Panc1 (cell line): ENCODE measurements around the gene CCDC40. TPM values are rescaled to one million over a fixed set of nuclear protein-coding genes. Genes with fewer than 3 reads are reported as not detected.
A peak's percentile ranks its signal among the peaks of the same experiment; 100 is the strongest.
"Not testable (repeated sequence)": the region's sequence is repeated elsewhere in the genome, so short reads cannot be mapped to it uniquely, and the experiment has no call there.

ENCODE experiments used
- ATAC-seq: fragments of 200-7000 bp; cut with Tn5 transposase; 2 replicates; pipeline ENCODE4 v1.9.1; 2020; ENCODE audit warnings: mild to moderate bottlenecking, moderate library complexity
- BruUV-seq: library from RNA; stranded (reverse); fragments of 400-500 nt; replicated peaks from 2 replicates; lab custom pipeline; 2021; lab: Mats Ljungman, UMichigan
- CTCF ChIA-PET: fragments of 300-600 bp; sonication (Branson Sonifier 250); formaldehyde crosslinking; loops from one replicate; lab custom pipeline; 2022; ENCODE audit warnings: antibody characterized with exemption; lab: Charles Lee
- POLR2A ChIA-PET: fragments of 300-600 bp; sonication (Branson Sonifier 250); formaldehyde crosslinking; loops from one replicate; lab custom pipeline; 2022; ENCODE audit warnings: antibody characterized with exemption; lab: Charles Lee
- DNase-seq: peaks from one replicate; pipeline ENCODE4 v3.0.0-alpha.2; 2010; ENCODE audit warnings: low read depth, low spot score
- H3K27ac ChIP-seq: 2 replicates; pipeline ENCODE4 v1.5.1; 2011; ENCODE audit warnings: mild to moderate bottlenecking, low read length, inconsistent platforms
- H3K27me3 ChIP-seq: fragments of 200-500 bp; sonication (Bioruptor generic); 2 replicates; pipeline ENCODE4 v1.6.0; 2014; ENCODE audit warnings: low read length, inconsistent platforms; ENCODE audit not compliant: control insufficient read depth, insufficient read depth
- H3K36me3 ChIP-seq: fragments of 200-500 bp; sonication (Bioruptor generic); 2 replicates; pipeline ENCODE4 v1.5.1; 2014; ENCODE audit warnings: inconsistent platforms, mild to moderate bottlenecking, low read length, moderate library complexity; ENCODE audit not compliant: control insufficient read depth, insufficient read depth
- H3K4me1 ChIP-seq: 2 replicates; pipeline ENCODE4 v1.5.1; 2011; ENCODE audit warnings: inconsistent platforms, mild to moderate bottlenecking, low read length, moderate library complexity; ENCODE audit not compliant: control insufficient read depth, insufficient read depth
- H3K4me3 ChIP-seq, 2 experiments: 2 replicates each; pipeline ENCODE4 v1.5.1; 2011 to 2012; ENCODE audit warnings: low read depth in 2 of 2, low read length in 2 of 2, mild to moderate bottlenecking in 2 of 2, inconsistent platforms in 1 of 2, moderate library complexity in 1 of 2
- H3K9me3 ChIP-seq: fragments of 200-500 bp; sonication (Bioruptor generic); 2 replicates; pipeline ENCODE4 v1.5.1; 2014; ENCODE audit warnings: low read depth, mild to moderate bottlenecking, inconsistent platforms, low read length, moderate library complexity; ENCODE audit not compliant: control insufficient read depth, insufficient read depth
- CTCF ChIP-seq: fragments of 450-650 bp; IDR thresholded peaks from 2 replicates; pipeline ENCODE4 v1.5.1; 2017; ENCODE audit warnings: mild to moderate bottlenecking
- POLR2AphosphoS5 ChIP-seq: IDR thresholded peaks from 2 replicates; pipeline ENCODE4 v1.6.1; 2012; ENCODE audit warnings: mild to moderate bottlenecking, low read depth, low read length, moderate library complexity
- REST ChIP-seq, 2 experiments: IDR thresholded peaks; 2 replicates each; pipeline ENCODE4 v1.6.1; 2011 to 2012; ENCODE audit warnings: low read depth in 2 of 2, control low read depth in 1 of 2, low read length in 1 of 2, mild to moderate bottlenecking in 1 of 2, moderate library complexity in 1 of 2; ENCODE audit not compliant: insufficient read depth in 1 of 2
- SIN3A ChIP-seq: IDR thresholded peaks from 2 replicates; pipeline ENCODE4 v1.6.1; 2012; ENCODE audit warnings: low read depth, mild to moderate bottlenecking, low read length, moderate library complexity, borderline replicate concordance; ENCODE audit not compliant: insufficient read depth
- TCF7L2 ChIP-seq: IDR thresholded peaks from 2 replicates; pipeline ENCODE4 v1.6.1; 2011; ENCODE audit warnings: mild to moderate bottlenecking, low read depth, low read length, inconsistent platforms
- in situ Hi-C: cut with HindIII; loops from 2 replicates; pipeline ENCODE4 v1.10.0; 2016; ENCODE audit warnings: low sequenced_read_pairs, low pct_unique_long_range_greater_than_20kb
- intact Hi-C: fragments of 100-400 bp; cut with micrococcal nuclease; formaldehyde crosslinking; loops from one replicate; pipeline ENCODE4 v1.10.0; 2022; ENCODE audit not compliant: unreplicated experiment
- total RNA-seq: library from RNA; stranded (reverse); gene quantifications from one replicate; pipeline ENCODE4 v1.2.1, GENCODE V29; 2021; ENCODE audit not compliant: unreplicated experiment

CCDC40 gene
- total RNA-seq, 1 experiment from 2014 or later = 18.0 TPM

GRCh38 chr17:79992649-79993389, 43.6 kb upstream of the CCDC40 start:
- in situ Hi-C loops = loop anchor here (25.0 kb wide), 2 partner anchors 131 to 206 kb away; partner anchors contain the start of genes CBX2 and CBX8
- ChIA-PET CTCF (interaction anchor here (0.5 to 1.1 kb wide), 3 partner anchors 16 to 196 kb away, joined by 3 to 4 read pairs (median 3); partner anchors contain the start of gene CBX8), POLR2A (no interaction called here)
- no TSS peak for BruUV-seq
- intact Hi-C loops = loop anchor here (5.0 kb wide), 2 partner anchors 186 to 201 kb away; no protein-coding TSS in a partner anchor
- peak; percentile 8; the same call in 1 of the 2 replicates for ATAC-seq
- H3K27me3 ChIP-seq = no peaks in the 10 kb centered on the region
- H3K9me3 ChIP-seq = no peaks in the 10 kb centered on the region
- no peaks in the 10 kb centered on the region for H3K36me3 ChIP-seq
- peaks cover 66% of the 10 kb centered on the region for H3K4me1 ChIP-seq
- peak overlapping the region; percentile 32 to 63; a peak in 3 of 4 replicates for H3K4me3 ChIP-seq
- H3K27ac ChIP-seq = peak overlapping the region; percentile 80
- no peak for DNase-seq
- TF ChIP-seq SIN3A (no peak), CTCF (no peak), POLR2AphosphoS5 (no peak), REST (IDR thresholded peaks at IDR 0.05; ENCODE audit: insufficient read depth in 1 of 2, low read depth in 2 of 2, low read length in 1 of 2) (no peak), TCF7L2 (no peak)

- H3K27ac ChIP-seq = peak overlapping the region; percentile 80
- H3K36me3 ChIP-seq = no peaks in the 10 kb centered on the region
- no peaks in the 10 kb centered on the region for H3K27me3 ChIP-seq
- ChIA-PET CTCF (interaction anchor here (0.5 to 1.1 kb wide), 4 partner anchors 12 to 197 kb away, joined by 3 to 4 read pairs (median 3); partner anchors contain the start of gene CBX8), POLR2A (no interaction called here)
- 0 out of 2 replicates have a peak, but pooled peaks have one; percentile 26 for ATAC-seq
- no peak for DNase-seq
- intact Hi-C loops (loop anchor here (5.0 kb wide), 2 partner anchors 186 to 201 kb away; no protein-coding TSS in a partner anchor), in situ Hi-C loops (loop anchor here (25.0 kb wide), 2 partner anchors 131 to 206 kb away; partner anchors contain the start of genes CBX2 and CBX8)
- peaks cover 58% of the 10 kb centered on the region for H3K4me1 ChIP-seq
- H3K4me3 ChIP-seq = peak overlapping the region in 1 of 2 experiments; percentile 0; a peak in 1 of 4 replicates
- H3K9me3 ChIP-seq = no peaks in the 10 kb centered on the region
- TF ChIP-seq SIN3A (no peak), REST (IDR thresholded peaks at IDR 0.05; ENCODE audit: insufficient read depth in 1 of 2, low read depth in 2 of 2, low read length in 1 of 2) (no peak), TCF7L2 (no peak), POLR2AphosphoS5 (peak; percentile 29; the same call in 1 of the 2 replicates), CTCF (no peak)
- no TSS peak for BruUV-seq
Measured at GRCh38 chr17:79993390-79994227, 42.8 kb upstream of the CCDC40 start.

GRCh38 chr17:79994228-79994569, 42.2 kb upstream of the CCDC40 start:
- ATAC-seq, DNase-seq, H3K9me3 ChIP-seq, H3K27me3 ChIP-seq, H3K4me3 ChIP-seq, H3K36me3 ChIP-seq, BruUV-seq: not testable (repeated sequence)
- ChIA-PET CTCF (interaction anchor here (1.0 to 1.1 kb wide), 2 partner anchors 12 to 14 kb away, joined by 3 read pairs; no protein-coding TSS in a partner anchor), POLR2A (interaction anchor here (0.6 kb wide), 1 partner anchor 283 kb away, joined by 3 read pairs; no protein-coding TSS in a partner anchor)
- in situ Hi-C loops = loop anchor here (25.0 kb wide), 2 partner anchors 132 to 207 kb away; partner anchors contain the start of genes CBX2 and CBX8
- peaks cover 52% of the 10 kb centered on the region for H3K4me1 ChIP-seq
- intact Hi-C loops = loop anchor here (5.0 kb wide), 2 partner anchors 187 to 202 kb away; no protein-coding TSS in a partner anchor
- H3K27ac ChIP-seq = peak overlapping the region; percentile 80
